Activated T-cell treated with anti-CD3 and anti-CD28 coated beads, Interleukin-2, amount 50 U/mL, for 72 hours (primary cell): ENCODE measurements around the gene PSMA5. TPM values are rescaled to one million over a fixed set of nuclear protein-coding genes. Genes with fewer than 3 reads are reported as not detected.

Experiments used
- ATAC-seq, 2 donors: fragments of 150-1000 bp; cut with Tn5 transposase; replicated peaks in 1 of 2; 2 replicates each; pipeline ENCODE4 v1.10.0; 2021; ENCODE audit warnings: moderate library complexity in 2 of 2, mild to moderate bottlenecking in 1 of 2
- DNase-seq, 2 donors: peaks; one replicate each; pipeline ENCODE4 v3.0.0; 2021 to 2022; ENCODE audit warnings: mixed read lengths in 1 of 2
- H3K27ac Mint-ChIP-seq: one replicate; pipeline ENCODE4 v1.8.0; 2022; ENCODE audit warnings: mild to moderate bottlenecking, moderate library complexity, mixed read lengths
- H3K27me3 Mint-ChIP-seq: one replicate; pipeline ENCODE4 v1.8.0; 2022; ENCODE audit warnings: low read depth, mixed read lengths
- H3K36me3 Mint-ChIP-seq, 2 donors: one replicate each; pipeline ENCODE4 v1.8.0; 2022; ENCODE audit warnings: mixed read lengths in 2 of 2, mild to moderate bottlenecking in 1 of 2; ENCODE audit not compliant: insufficient read depth in 2 of 2
- H3K4me1 Mint-ChIP-seq: one replicate; pipeline ENCODE4 v1.8.0; 2022; ENCODE audit warnings: low read depth, mixed read lengths
- H3K4me3 Mint-ChIP-seq, 2 donors: one replicate each; pipeline ENCODE4 v1.8.0; 2022; ENCODE audit warnings: mild to moderate bottlenecking in 2 of 2, mixed read lengths in 2 of 2, moderate library complexity in 2 of 2
- H3K9me3 Mint-ChIP-seq, 2 donors: one replicate each; pipeline ENCODE4 v1.8.0; 2022; ENCODE audit warnings: mixed read lengths in 2 of 2
- total RNA-seq, 2 donors: library from RNA; stranded (reverse); gene quantifications; one replicate each; pipeline ENCODE4 v1.2.3, GENCODE V29; 2022

Gene PSMA5
- total RNA-seq, 2 donors from 2014 or later = 169 to 179 TPM

DNA sequence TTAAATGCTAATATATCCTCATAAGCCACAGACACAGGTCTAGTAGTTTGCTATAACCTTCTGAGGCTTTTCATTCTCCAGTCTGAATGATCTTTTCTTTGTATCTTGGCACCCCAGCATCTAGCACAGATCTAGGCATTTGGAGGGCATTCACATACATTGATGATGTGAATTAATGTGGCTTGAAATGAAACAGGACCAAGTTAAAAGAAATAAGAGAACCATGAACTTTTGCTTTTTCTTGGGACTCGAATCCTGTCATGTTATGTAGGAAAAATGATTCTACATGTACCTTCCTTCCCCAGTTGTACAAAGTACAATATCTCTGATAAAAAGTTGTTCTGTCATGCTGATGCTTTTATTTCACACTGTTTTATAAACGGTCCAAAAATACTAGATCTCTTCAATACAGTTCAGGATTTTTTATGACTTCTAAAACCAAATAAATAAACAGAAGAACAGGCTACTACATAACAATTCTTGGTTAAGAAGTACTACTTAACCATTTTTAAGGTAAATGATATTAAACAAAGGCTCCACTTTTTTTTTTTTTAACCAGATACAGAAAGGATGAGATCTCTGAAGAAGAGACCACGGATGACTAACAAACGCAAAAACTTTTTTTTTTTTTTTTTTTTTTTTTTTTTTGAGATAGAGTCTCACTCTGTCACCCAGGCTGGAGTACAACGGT is 31.5 kb downstream of the PSMA5 start:
- H3K9me3 Mint-ChIP-seq = no peaks in the 10 kb centered on the region
- no peak overlapping the region for H3K4me3 Mint-ChIP-seq
- H3K4me1 Mint-ChIP-seq = peaks cover 41% of the 10 kb centered on the region
- H3K27ac Mint-ChIP-seq = no peak overlapping the region
- peaks cover 0 to 2% of the 10 kb centered on the region in 2 donors for H3K36me3 Mint-ChIP-seq
- H3K27me3 Mint-ChIP-seq = peaks cover 72% of the 10 kb centered on the region
- ATAC-seq = no peak
- DNase-seq = no peak

DNA sequence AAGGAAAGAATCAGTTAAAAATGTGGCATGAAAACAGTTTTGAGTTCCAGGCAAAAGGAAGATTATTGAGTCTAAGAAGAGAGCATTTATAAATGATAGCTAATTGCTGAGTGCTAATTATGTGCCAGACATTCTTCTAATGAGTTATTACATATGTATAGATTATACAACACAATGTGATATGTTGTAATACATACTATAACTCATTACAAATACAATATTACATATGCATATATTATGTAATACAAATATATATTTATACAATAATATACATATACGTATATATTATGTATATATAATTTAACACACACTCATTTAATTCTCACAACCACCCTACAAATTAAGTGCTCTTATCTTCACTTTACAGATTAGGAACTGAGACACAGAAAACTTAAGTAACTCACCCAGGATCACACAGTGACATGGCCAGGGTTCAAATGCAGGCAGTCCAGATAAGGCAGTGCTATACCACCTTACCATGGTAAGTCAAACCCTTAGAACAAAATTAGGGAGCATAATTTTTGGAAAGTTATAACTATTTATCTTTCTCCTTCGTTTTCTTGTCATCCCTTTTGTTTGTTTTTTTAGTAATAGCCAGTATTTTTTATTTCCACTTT is 32.5 kb downstream of the PSMA5 start:
- DNase-seq (no peak), ATAC-seq (no peak)
- H3K4me3 Mint-ChIP-seq = no peak overlapping the region
- peaks cover 78% of the 10 kb centered on the region for H3K27me3 Mint-ChIP-seq
- H3K9me3 Mint-ChIP-seq = no peaks in the 10 kb centered on the region
- H3K27ac Mint-ChIP-seq = no peak overlapping the region
- peaks cover 41% of the 10 kb centered on the region for H3K4me1 Mint-ChIP-seq
- peaks cover 0 to 2% of the 10 kb centered on the region in 2 donors for H3K36me3 Mint-ChIP-seq

GRCh38 chr1:109392788-109393616 is 33.2 kb downstream of the PSMA5 start:
- Mint-ChIP-seq H3K27ac (no peak overlapping the region), H3K4me1 (peaks cover 39% of the 10 kb centered on the region), H3K36me3 (peaks cover 0 to 2% of the 10 kb centered on the region in 2 donors), H3K9me3 (no peaks in the 10 kb centered on the region), H3K4me3 (no peak overlapping the region), H3K27me3 (peaks cover 72% of the 10 kb centered on the region)
- DNase-seq (no peak), ATAC-seq (no peak)

- peaks cover 0 to 2% of the 10 kb centered on the region in 2 donors for H3K36me3 Mint-ChIP-seq
- peaks cover 70% of the 10 kb centered on the region for H3K27me3 Mint-ChIP-seq
- DNase-seq (no peak), ATAC-seq (no peak)
- H3K4me1 Mint-ChIP-seq = peaks cover 39% of the 10 kb centered on the region
- no peak overlapping the region for H3K27ac Mint-ChIP-seq
- no peaks in the 10 kb centered on the region for H3K9me3 Mint-ChIP-seq
- H3K4me3 Mint-ChIP-seq = no peak overlapping the region
Measured at GRCh38 chr1:109392037-109392787, 34.0 kb downstream of the PSMA5 start.

DNA sequence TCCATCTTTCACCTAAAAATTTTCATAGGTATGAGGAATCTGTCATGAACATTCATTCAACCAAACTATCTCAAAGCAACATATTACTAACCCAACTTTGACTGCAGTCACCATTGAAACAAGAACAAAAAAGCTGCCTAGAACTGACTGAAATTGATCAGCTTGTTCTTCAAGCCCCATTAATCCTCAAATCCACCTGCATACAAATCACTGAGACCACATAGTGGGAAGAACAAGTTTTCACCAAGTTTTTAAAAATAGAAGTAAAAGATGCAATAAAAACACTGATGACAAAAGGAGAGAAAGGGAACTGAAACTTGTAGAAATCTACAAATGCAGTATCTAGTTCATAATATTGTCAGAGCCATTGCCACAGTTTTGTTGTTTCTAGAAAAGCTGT is 34.6 kb downstream of the PSMA5 start:
- Mint-ChIP-seq H3K36me3 (no peaks in the 10 kb centered on the region), H3K9me3 (no peaks in the 10 kb centered on the region), H3K4me3 (peak overlapping the region; percentile 36 to 49), H3K27me3 (peaks cover 64% of the 10 kb centered on the region), H3K27ac (peak overlapping the region; percentile 56), H3K4me1 (peaks cover 33% of the 10 kb centered on the region)
- DNase-seq = no peak
- peak; percentile 46 to 68 for ATAC-seq

GRCh38 chr1:109391157-109391556 is 35.1 kb downstream of the PSMA5 start:
- Mint-ChIP-seq H3K9me3 (no peaks in the 10 kb centered on the region), H3K27ac (no peak overlapping the region), H3K4me1 (peaks cover 29% of the 10 kb centered on the region), H3K4me3 (no peak overlapping the region), H3K36me3 (no peaks in the 10 kb centered on the region), H3K27me3 (peaks cover 59% of the 10 kb centered on the region)
- ATAC-seq (no peak), DNase-seq (no peak)

- no peaks in the 10 kb centered on the region for H3K9me3 Mint-ChIP-seq
- peaks cover 21% of the 10 kb centered on the region for H3K4me1 Mint-ChIP-seq
- peaks cover 46% of the 10 kb centered on the region for H3K27me3 Mint-ChIP-seq
- ATAC-seq (no peak), DNase-seq (no peak)
- no peak overlapping the region for H3K4me3 Mint-ChIP-seq
- no peak overlapping the region for H3K27ac Mint-ChIP-seq
- H3K36me3 Mint-ChIP-seq = no peaks in the 10 kb centered on the region
Measured at GRCh38 chr1:109389638-109390341, 36.5 kb downstream of the PSMA5 start.

DNA sequence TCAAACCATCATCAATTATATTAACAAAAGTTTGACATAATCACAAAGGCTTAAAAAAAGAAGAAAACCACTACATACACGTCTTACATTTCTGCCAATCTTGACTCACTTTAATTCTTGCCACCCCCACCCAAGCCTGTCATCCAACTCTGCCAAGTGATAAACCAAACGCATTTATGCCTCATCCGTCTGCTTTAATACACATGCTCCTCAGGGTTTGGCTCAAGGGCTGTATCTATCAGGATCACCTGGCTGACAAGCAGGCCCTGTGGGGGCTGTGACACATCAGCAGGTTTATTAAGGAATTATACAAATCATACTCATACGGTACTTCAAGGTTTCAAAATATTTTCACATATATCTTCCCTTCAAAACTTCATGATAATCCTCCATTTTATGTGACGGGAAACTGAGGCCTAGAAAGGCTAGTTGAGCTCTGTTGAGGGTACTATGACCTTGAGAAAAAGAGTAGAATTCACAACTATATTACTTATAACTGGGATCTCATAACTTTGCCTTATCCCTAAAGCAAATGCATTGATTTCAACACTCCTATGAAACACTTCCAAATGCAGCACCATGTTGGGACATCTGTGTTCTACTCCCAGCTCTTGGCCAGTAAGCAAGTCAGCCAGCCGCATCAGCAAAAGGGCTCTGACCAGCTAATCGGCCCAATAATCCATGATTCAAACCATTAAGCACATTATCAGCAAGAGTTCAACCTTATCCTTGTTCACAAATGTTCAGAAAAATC is 37.2 kb downstream of the PSMA5 start:
- no peak overlapping the region for H3K27ac Mint-ChIP-seq
- ATAC-seq = no peak
- no peaks in the 10 kb centered on the region for H3K36me3 Mint-ChIP-seq
- no peak overlapping the region for H3K4me3 Mint-ChIP-seq
- DNase-seq = no peak
- peaks cover 40% of the 10 kb centered on the region for H3K27me3 Mint-ChIP-seq
- peaks cover 0 to 1% of the 10 kb centered on the region in 2 donors for H3K9me3 Mint-ChIP-seq
- peaks cover 21% of the 10 kb centered on the region for H3K4me1 Mint-ChIP-seq

GRCh38 chr1:109388208-109388711 is 38.0 kb downstream of the PSMA5 start:
- no peak overlapping the region for H3K27ac Mint-ChIP-seq
- DNase-seq (no peak), ATAC-seq (no peak)
- H3K36me3 Mint-ChIP-seq = no peaks in the 10 kb centered on the region
- H3K27me3 Mint-ChIP-seq = peaks cover 38% of the 10 kb centered on the region
- peaks cover 0 to 1% of the 10 kb centered on the region in 2 donors for H3K9me3 Mint-ChIP-seq
- peaks cover 21% of the 10 kb centered on the region for H3K4me1 Mint-ChIP-seq
- no peak overlapping the region for H3K4me3 Mint-ChIP-seq

DNA sequence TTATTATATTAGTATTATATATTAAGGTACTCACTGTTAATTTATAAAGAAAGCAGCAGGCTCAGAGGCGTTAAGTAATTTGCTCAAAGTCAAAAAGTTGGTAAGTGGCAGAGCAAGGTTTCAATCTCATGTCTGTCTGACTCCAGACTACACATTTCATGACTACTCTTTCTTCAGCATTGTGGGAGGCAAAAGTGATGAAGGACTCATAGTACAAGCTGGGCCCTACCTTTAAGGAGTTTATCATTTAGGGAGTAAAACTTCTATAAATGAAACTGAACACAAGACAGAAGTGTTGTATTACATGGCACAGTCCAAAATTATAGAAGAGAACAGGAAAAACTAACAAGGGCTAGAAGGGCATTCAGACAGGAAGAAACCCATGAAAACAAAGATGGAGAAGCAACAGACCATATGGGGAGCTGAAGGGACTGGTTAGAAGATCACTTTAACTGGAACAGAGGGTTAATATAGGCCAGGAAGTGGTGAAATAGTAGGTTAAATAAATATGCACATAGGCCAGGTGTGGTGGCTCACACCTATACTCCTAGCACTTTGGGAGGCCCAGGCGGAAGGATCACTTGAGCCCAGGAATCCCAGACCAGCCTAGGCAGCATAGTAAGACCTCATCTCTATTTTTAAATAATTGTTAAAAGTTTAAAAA is 40.1 kb downstream of the PSMA5 start:
- ATAC-seq (peak; percentile 56 to 91), DNase-seq (no peak)
- H3K4me1 Mint-ChIP-seq = peaks cover 7% of the 10 kb centered on the region
- no peaks in the 10 kb centered on the region for H3K36me3 Mint-ChIP-seq
- H3K27ac Mint-ChIP-seq = peak overlapping the region; percentile 1
- H3K27me3 Mint-ChIP-seq = peaks cover 19% of the 10 kb centered on the region
- peaks cover 0 to 1% of the 10 kb centered on the region in 2 donors for H3K9me3 Mint-ChIP-seq
- no peak overlapping the region for H3K4me3 Mint-ChIP-seq

DNA sequence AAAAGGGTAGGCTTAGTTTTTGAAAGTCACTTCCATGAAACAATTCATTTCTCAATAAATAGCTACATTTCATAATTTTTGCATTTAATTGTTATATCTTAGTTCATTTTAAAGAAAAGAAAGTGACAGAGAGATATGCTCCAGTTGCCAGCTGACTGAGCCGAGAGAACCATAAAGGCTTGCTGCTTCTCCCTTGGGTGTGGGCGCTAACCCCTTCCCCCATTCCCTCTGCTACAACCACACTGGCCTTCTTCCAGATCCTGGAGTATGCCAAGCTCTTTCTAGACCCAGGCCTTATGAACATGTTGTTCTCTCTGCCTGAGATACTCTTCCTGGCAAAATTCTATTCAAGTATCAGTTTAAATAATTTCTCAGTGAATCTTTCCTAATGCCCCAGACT is 40.8 kb downstream of the PSMA5 start:
- Mint-ChIP-seq H3K27ac (no peak overlapping the region), H3K36me3 (no peaks in the 10 kb centered on the region), H3K27me3 (peaks cover 16% of the 10 kb centered on the region), H3K4me3 (no peak overlapping the region), H3K9me3 (peaks cover 0 to 1% of the 10 kb centered on the region in 2 donors), H3K4me1 (peaks cover 7% of the 10 kb centered on the region)
- DNase-seq (no peak), ATAC-seq (no peak)
